Neural progenitor cell (in vitro differentiated cells): ENCODE results near the gene DOHH.

Experiments
- CTCF ChIP-seq: fragments of 200-600 bp; sonication (generic); IDR thresholded peaks from 2 replicates; pipeline ENCODE4 v1.5.1; 2017; ENCODE audit warnings: antibody characterized with exemption, mild to moderate bottlenecking
- EZH2 ChIP-seq: fragments of 200-600 bp; sonication (generic); IDR thresholded peaks from 2 replicates; pipeline ENCODE4 v1.6.1; 2017; ENCODE audit warnings: antibody characterized with exemption, mild to moderate bottlenecking, moderate library complexity
- EZH2phosphoT487 ChIP-seq: fragments of 200-600 bp; sonication (generic); IDR thresholded peaks from 2 replicates; pipeline ENCODE4 v1.6.1; 2017; ENCODE audit warnings: antibody characterized with exemption

GRCh38 chr19:3534375-3535234 is 34.1 kb upstream of the DOHH start:
- TF ChIP-seq CTCF: no peak
- TF ChIP-seq EZH2: no peak
- TF ChIP-seq EZH2phosphoT487: no peak
